ENCODE measurements around the gene VPS18.
"Not testable (repeated sequence)": the region's sequence is repeated elsewhere in the genome, so short reads cannot be mapped to it uniquely, and the experiment has no call there.

The VPS18 gene

DNA sequence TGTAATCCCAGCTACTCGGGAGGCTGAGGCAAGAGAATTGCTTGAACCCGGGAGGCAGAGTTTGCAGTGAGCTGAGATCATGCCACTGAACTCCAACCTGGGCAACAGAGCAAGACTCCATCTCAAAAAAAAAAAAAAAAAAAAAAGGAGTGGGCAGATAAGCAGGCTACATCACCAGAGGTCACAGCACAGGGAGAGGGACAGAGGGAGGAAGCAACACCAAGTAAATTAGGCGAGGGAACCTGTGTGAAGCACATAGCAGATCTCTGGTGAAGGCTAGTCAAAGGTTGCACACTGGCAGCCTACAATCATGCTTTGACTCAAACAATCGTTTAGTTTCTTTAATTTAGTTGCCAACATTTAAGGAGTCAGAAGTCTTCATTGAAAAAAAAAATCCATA is 33.1 kb upstream of the VPS18 start:
- H3K36me3 ChIP-seq (ENCODE audit: control insufficient read depth in 1 of 2, insufficient read depth in 2 of 2, low read depth in 1 of 2, low read length in 2 of 2) = peaks cover 0 to 10% of the 10 kb centered on the region in 2 experiments
- not testable (repeated sequence) for H3K9ac ChIP-seq (ENCODE audit: low read length); H2BK12ac ChIP-seq (ENCODE audit: low read length in 2 of 2); H3K18ac ChIP-seq (ENCODE audit: low read depth in 1 of 2, low read length in 2 of 2); H2BK120ac ChIP-seq (ENCODE audit: low read depth, low read length); H3K23ac ChIP-seq (ENCODE audit: low read length in 2 of 2); H3K14ac ChIP-seq (ENCODE audit: low read length in 2 of 2); H3K27ac ChIP-seq (ENCODE audit: low read length, poor library complexity, severe bottlenecking); H2AK5ac ChIP-seq (ENCODE audit: low read length, severe bottlenecking); H2BK5ac ChIP-seq (ENCODE audit: low read depth, low read length, poor library complexity, severe bottlenecking); H3K9me3 ChIP-seq (ENCODE audit: control insufficient read depth, low read length); H3K4ac ChIP-seq (ENCODE audit: low read depth in 1 of 2, low read length in 2 of 2); H3K79me1 ChIP-seq (replicated peaks; ENCODE audit: low read length, poor library complexity, severe bottlenecking); H4K8ac ChIP-seq (ENCODE audit: low read length); H2AFZ ChIP-seq (ENCODE audit: low read depth, low read length); DNase-seq; H3K4me2 ChIP-seq (ENCODE audit: low read length, poor library complexity, severe bottlenecking); H3K4me3 ChIP-seq (ENCODE audit: insufficient read depth in 1 of 2, low read depth in 1 of 2, low read length in 2 of 2); H4K91ac ChIP-seq (ENCODE audit: low read length); H2BK15ac ChIP-seq (ENCODE audit: low read depth, poor library complexity, severe bottlenecking)
- peaks cover 0 to 40% of the 10 kb centered on the region in 2 experiments for H3K27me3 ChIP-seq (ENCODE audit: control insufficient read depth in 1 of 2, insufficient read depth in 1 of 2, low read length in 2 of 2)
- WGBS = 100% methylated on average over 3 of the region's 4 CpGs
- H3K4me1 ChIP-seq (ENCODE audit: control insufficient read depth, insufficient read depth, low read depth, low read length) = peaks cover 14% of the 10 kb centered on the region

DNA sequence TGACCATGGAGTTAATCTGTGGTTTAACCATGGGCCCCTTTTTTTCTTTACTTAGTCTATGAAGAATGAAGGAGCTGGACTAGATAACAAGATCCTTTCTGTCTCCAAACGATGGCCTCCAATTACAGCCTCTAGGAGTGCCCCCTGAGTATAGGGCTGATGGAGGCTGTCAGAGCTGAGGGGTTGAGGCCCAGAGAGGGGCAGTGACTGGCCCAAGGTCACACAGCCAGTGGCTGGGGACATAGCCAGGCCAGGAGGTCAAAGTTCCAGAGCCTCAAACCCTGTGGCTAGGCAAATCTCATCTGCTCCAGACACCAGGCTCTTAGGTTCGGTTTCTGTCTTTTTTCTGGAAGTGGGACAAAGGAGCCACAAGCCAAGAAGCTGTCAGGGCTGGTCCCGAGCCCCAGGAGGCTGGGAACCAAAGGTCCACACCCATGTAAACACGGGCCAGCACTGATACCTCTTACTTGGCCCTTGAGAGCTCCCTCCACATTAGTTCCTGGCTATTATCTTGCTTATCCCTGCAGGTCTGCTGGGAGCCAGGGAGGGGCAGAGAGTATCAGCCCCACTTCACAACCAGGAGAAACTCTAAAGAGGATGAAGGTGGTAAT is 30.5 kb upstream of the VPS18 start:
- Histone ChIP-seq H3K18ac (ENCODE audit: low read depth in 1 of 2, low read length in 2 of 2) (no peak overlapping the region), H2BK120ac (ENCODE audit: low read depth, low read length) (no peak overlapping the region), H3K9me3 (ENCODE audit: control insufficient read depth, low read length) (no peaks in the 10 kb centered on the region), H4K91ac (ENCODE audit: low read length) (no peak overlapping the region), H3K79me1 (replicated peaks; ENCODE audit: low read length, poor library complexity, severe bottlenecking) (no peaks in the 10 kb centered on the region), H3K4me2 (ENCODE audit: low read length, poor library complexity, severe bottlenecking) (no peak overlapping the region), H3K4me1 (ENCODE audit: control insufficient read depth, insufficient read depth, low read depth, low read length) (peaks cover 13% of the 10 kb centered on the region), H2BK15ac (ENCODE audit: low read depth, poor library complexity, severe bottlenecking) (no peak overlapping the region), H4K8ac (ENCODE audit: low read length) (no peak overlapping the region), H2AFZ (ENCODE audit: low read depth, low read length) (no peak overlapping the region), H3K14ac (ENCODE audit: low read length in 2 of 2) (no peak overlapping the region), H2BK5ac (ENCODE audit: low read depth, low read length, poor library complexity, severe bottlenecking) (no peak overlapping the region), H3K4me3 (ENCODE audit: insufficient read depth in 1 of 2, low read depth in 1 of 2, low read length in 2 of 2) (no peak overlapping the region), H3K36me3 (ENCODE audit: control insufficient read depth in 1 of 2, insufficient read depth in 2 of 2, low read depth in 1 of 2, low read length in 2 of 2) (no peaks in the 10 kb centered on the region), H3K23ac (ENCODE audit: low read length in 2 of 2) (no peak overlapping the region), H3K9ac (ENCODE audit: low read length) (no peak overlapping the region), H3K27ac (ENCODE audit: low read length, poor library complexity, severe bottlenecking) (no peak overlapping the region), H2BK12ac (ENCODE audit: low read length in 2 of 2) (no peak overlapping the region), H3K27me3 (ENCODE audit: control insufficient read depth in 1 of 2, insufficient read depth in 1 of 2, low read length in 2 of 2) (peaks cover 0 to 29% of the 10 kb centered on the region in 2 experiments), H2AK5ac (ENCODE audit: low read length, severe bottlenecking) (no peak overlapping the region), H3K4ac (ENCODE audit: low read depth in 1 of 2, low read length in 2 of 2) (no peak overlapping the region)
- 68% methylated on average over 4 of the region's 4 CpGs for WGBS
- no peak for DNase-seq

DNA sequence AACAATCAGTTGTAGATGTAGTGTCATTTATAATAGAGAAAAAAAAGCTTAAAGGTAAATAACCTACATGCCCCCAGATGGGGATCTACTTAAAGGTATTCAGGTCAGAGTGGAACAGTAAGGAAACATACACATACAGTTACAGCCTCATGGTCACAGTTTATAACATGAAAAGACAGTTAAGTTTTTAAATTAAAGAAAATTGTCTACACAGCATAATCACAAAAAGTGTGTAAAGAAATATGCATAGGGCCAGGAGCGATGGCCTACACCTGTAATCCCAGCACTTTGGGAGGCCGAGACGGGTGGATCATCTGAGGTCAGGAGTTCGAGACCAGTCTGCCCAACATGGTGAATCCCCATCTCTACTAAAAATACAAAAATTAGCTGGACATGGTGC is 27.1 kb upstream of the VPS18 start:
- no peak for DNase-seq
- Histone ChIP-seq H3K9ac (ENCODE audit: low read length) (no peak overlapping the region), H4K91ac (ENCODE audit: low read length) (no peak overlapping the region), H2BK15ac (ENCODE audit: low read depth, poor library complexity, severe bottlenecking) (no peak overlapping the region), H4K8ac (ENCODE audit: low read length) (no peak overlapping the region), H3K18ac (ENCODE audit: low read depth in 1 of 2, low read length in 2 of 2) (no peak overlapping the region), H3K27me3 (ENCODE audit: control insufficient read depth in 1 of 2, insufficient read depth in 1 of 2, low read length in 2 of 2) (peaks cover 0 to 34% of the 10 kb centered on the region in 2 experiments), H3K79me1 (replicated peaks; ENCODE audit: low read length, poor library complexity, severe bottlenecking) (no peaks in the 10 kb centered on the region), H2BK5ac (ENCODE audit: low read depth, low read length, poor library complexity, severe bottlenecking) (no peak overlapping the region), H3K4me3 (ENCODE audit: insufficient read depth in 1 of 2, low read depth in 1 of 2, low read length in 2 of 2) (no peak overlapping the region), H3K4me2 (ENCODE audit: low read length, poor library complexity, severe bottlenecking) (no peak overlapping the region), H3K4ac (ENCODE audit: low read depth in 1 of 2, low read length in 2 of 2) (no peak overlapping the region), H3K27ac (ENCODE audit: low read length, poor library complexity, severe bottlenecking) (no peak overlapping the region), H2AFZ (ENCODE audit: low read depth, low read length) (no peak overlapping the region), H3K36me3 (ENCODE audit: control insufficient read depth in 1 of 2, insufficient read depth in 2 of 2, low read depth in 1 of 2, low read length in 2 of 2) (no peaks in the 10 kb centered on the region), H3K14ac (ENCODE audit: low read length in 2 of 2) (no peak overlapping the region), H2AK5ac (ENCODE audit: low read length, severe bottlenecking) (no peak overlapping the region), H2BK120ac (ENCODE audit: low read depth, low read length) (no peak overlapping the region), H3K9me3 (ENCODE audit: control insufficient read depth, low read length) (no peaks in the 10 kb centered on the region), H3K23ac (ENCODE audit: low read length in 2 of 2) (no peak overlapping the region), H3K4me1 (ENCODE audit: control insufficient read depth, insufficient read depth, low read depth, low read length) (peaks cover 10% of the 10 kb centered on the region), H2BK12ac (ENCODE audit: low read length in 2 of 2) (no peak overlapping the region)
- 94% methylated on average over 4 of the region's 4 CpGs for WGBS

DNA sequence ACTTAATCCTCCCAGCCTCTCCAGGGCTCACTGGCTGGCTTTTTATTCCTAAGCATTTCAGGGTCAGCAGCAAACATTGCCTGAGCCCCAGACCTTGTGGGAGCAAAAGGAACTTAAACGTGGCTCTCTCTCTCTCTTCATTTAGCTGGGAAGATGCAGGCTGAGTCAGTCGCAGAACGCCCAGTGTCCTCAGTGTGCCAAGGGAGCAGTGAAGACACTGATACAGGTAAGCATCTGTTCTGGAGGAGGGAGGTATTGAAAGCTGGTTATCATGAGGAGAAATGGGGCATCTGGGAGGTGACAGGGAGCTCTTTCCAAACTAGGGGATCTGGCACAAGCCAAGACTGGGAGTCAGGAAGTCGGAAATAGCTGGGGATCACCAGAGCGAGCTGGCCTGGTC is 24.6 kb upstream of the VPS18 start:
- Histone ChIP-seq H4K91ac (ENCODE audit: low read length) (no peak overlapping the region), H3K18ac (ENCODE audit: low read depth in 1 of 2, low read length in 2 of 2) (no peak overlapping the region), H3K27me3 (ENCODE audit: control insufficient read depth in 1 of 2, insufficient read depth in 1 of 2, low read length in 2 of 2) (peaks cover 10 to 42% of the 10 kb centered on the region in 2 experiments), H3K14ac (ENCODE audit: low read length in 2 of 2) (no peak overlapping the region), H2BK5ac (ENCODE audit: low read depth, low read length, poor library complexity, severe bottlenecking) (no peak overlapping the region), H3K23ac (ENCODE audit: low read length in 2 of 2) (peak overlapping the region in 1 of 2 experiments; percentile 31), H3K4ac (ENCODE audit: low read depth in 1 of 2, low read length in 2 of 2) (no peak overlapping the region), H3K4me2 (ENCODE audit: low read length, poor library complexity, severe bottlenecking) (no peak overlapping the region), H3K4me1 (ENCODE audit: control insufficient read depth, insufficient read depth, low read depth, low read length) (peaks cover 22% of the 10 kb centered on the region), H3K36me3 (ENCODE audit: control insufficient read depth in 1 of 2, insufficient read depth in 2 of 2, low read depth in 1 of 2, low read length in 2 of 2) (no peaks in the 10 kb centered on the region), H3K4me3 (ENCODE audit: insufficient read depth in 1 of 2, low read depth in 1 of 2, low read length in 2 of 2) (no peak overlapping the region), H2BK120ac (ENCODE audit: low read depth, low read length) (no peak overlapping the region), H3K9me3 (ENCODE audit: control insufficient read depth, low read length) (no peaks in the 10 kb centered on the region), H2AK5ac (ENCODE audit: low read length, severe bottlenecking) (no peak overlapping the region), H3K79me1 (replicated peaks; ENCODE audit: low read length, poor library complexity, severe bottlenecking) (no peaks in the 10 kb centered on the region), H4K8ac (ENCODE audit: low read length) (no peak overlapping the region), H3K27ac (ENCODE audit: low read length, poor library complexity, severe bottlenecking) (no peak overlapping the region), H2AFZ (ENCODE audit: low read depth, low read length) (no peak overlapping the region), H2BK12ac (ENCODE audit: low read length in 2 of 2) (no peak overlapping the region), H2BK15ac (ENCODE audit: low read depth, poor library complexity, severe bottlenecking) (no peak overlapping the region), H3K9ac (ENCODE audit: low read length) (no peak overlapping the region)
- DNase-seq = no peak
- 86% methylated on average over 5 of the region's 5 CpGs for WGBS

All from mesenchymal stem cell (in vitro differentiated cells and primary cell).